HG02885 (cell line): ENCODE results near the gene PAQR9.

Experiments used
- ATAC-seq: cut with Tn5 transposase; IDR thresholded peaks from one replicate; pipeline ENCODE4 v1.9.1; 2021; ENCODE audit warnings: mild to moderate bottlenecking; ENCODE audit not compliant: unreplicated experiment, poor library complexity

Gene PAQR9

DNA sequence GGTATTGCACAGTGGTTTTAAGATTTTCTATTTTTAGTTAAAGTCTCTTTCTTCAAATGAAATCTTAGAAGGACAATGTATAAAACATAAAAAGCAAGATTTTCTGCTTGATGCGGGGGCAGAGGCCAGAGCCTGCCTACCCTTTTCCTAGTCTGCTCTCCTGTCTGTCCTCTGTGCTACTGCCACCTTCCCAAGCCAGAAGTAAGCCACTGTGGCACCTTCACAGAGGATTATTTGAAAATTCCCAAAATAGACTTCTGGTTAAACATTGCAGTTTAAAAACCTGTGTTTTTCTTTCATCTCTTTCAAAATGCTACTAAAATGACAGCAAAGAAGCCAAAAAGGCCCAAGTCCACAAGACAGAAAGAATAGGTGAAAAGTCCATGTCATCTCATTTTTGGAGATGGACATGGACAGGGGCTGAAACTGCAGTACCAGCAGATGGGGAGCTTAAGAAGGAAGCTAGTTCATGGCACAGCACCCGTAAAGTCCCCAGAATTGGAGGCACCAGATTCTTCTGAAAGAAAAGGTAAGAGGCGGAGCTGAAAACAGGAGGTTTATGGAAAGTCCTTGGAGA, 37.0 kb downstream of the PAQR9 start:
- ATAC-seq = no peak

DNA sequence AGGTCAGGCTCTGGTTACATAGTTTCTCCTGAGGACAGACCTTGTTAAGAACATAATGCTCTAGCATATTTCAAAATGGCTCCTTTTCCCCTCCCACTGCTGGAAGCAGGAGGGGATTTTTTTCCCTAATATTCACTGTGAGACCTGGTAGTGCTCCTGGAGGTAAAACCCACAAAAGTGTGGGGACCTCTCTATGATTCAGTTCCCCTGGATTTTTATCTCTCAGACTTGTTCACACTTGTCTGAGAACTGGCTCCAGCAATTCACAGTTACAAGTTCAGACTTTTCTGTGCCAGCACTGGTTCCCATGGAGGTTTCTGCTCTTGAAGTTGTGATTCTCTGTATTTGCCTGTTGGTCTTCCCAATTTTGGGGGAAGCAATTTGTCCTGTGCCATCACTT, 38.3 kb downstream of the PAQR9 start:
- ATAC-seq = no peak

DNA sequence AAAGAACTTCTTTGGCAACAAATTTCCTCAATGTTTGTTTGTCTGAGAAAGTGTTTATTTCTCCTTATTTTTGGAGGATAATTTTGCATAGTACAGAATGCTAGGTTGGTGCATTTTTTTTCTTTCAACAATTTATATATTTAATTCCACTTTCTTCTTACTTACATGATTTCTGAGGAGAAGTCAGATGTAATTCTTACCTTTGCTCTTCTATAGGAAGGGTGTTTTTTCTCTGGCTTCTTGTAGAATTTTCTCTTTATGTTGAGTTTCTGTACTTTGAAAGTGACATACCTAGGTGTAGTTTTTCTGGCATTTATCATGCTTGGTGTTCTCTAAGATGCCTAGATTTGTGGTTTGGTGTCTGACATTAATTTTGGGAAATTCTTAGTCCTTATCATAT, 39.8 kb downstream of the PAQR9 start:
- no peak for ATAC-seq

DNA sequence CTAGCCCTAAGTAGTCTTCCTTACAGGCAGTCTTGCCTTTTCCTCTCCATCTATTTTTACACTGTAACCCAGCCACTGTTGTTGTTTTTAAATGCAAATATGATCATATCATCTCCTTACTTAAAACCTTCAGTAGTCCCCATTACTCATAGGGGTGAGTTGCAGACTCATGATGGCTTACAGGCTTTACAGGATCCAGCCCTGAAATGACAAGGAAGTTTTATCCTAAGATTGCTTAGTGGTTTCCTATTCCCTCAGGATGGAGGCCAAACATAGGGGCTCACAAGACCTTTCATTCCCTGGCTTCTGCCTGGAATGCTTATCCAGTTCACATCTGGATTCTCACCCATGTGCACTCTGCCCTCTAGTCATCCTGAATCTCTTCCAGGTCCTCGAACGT, 46.9 kb downstream of the PAQR9 start:
- no peak for ATAC-seq

DNA sequence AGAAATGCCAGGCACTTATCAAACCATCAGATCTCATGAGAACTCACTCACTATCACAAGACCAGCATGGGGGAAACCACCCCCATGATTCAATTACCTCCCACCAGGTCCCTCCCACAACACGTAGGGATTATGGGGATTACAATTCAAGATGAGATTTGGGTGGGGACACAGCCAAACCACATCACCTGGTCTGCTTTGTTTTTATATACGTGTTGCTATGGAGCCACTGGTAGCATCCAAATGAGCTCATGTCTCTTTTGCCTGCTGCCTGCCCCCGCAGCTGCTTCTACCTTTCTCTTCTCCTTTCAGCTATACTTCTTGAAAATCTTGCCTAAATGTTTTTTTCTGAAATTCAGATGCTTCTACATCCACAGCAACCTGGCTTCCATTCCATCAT, 47.8 kb downstream of the PAQR9 start:
- no peak for ATAC-seq

DNA sequence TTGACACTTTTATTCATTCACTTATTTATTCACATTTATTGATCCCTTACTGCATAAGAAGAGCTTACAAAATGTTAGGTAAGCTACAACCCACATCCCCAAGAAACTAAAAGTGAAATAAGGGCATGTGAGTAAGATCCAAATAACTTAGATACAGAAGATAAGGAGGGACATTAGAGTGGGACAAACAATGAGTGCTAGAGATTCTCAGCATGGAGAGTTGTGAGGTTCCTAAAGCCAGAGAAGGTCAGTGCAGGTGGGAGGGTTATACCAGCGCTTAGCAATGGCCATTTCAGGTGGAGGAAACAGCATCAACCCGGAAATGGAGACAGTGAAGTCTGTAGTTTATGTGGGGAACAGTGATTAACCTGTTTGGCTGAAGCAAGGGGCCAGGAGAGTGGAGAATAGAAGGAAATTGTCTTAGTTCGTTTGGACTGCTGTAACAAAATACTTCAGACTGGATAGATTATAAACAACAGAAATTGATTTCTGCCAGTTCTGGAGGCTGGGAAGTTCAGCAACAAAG, 49.1 kb downstream of the PAQR9 start:
- no peak for ATAC-seq

DNA sequence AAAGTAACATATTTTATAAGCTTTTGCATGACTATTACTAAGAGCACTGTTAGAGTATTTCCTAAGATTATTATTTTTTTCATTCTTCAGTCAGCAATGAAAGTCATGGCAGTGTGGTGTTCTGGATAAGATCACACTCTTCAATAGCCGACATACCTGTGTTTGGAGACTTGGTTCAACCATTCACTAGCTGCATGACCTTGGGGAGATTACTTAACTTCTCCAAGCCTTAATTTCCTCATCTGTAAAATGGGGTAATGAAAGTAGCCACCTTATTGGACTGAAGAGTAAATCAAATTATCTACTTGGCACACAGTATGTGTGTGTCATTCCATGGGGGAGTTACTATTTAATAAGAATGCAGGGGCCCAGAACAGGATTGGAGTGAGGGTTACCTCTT, 50.0 kb downstream of the PAQR9 start:
- no peak for ATAC-seq

DNA sequence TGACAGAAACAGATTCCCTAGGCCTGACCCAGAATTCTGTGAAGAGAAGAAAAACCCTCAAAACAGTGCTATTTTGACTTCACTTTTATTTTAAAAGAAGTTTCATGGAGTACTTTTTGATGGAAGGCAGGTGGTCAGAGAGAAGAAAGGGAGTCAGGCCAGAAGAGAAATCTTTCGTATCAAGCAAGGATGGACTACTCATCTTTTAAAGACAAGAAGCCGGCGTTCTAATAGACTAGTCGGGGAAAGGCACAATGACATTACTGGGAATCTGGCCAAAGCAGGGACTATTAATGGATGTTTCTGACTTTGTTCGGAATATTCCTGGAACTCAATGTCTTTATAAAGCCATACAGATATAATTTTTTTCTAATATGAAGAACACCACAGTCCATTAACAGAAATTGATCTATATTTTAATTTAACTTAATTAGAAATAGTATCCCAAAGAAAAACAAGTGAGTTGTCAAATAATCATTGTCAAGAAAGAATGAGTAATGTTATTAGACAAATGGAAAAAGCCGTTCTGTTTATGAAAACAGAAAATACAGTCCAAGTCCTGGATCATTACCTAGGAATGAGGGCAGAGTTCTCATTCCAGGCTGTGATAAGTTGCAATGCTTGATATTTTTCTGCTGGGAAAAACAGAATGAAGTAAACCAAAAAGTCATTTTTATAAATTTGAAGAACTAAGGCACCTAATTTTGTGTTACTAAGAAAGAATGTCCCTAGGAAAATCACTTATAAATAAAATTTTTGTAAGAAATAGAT, 50.9 kb downstream of the PAQR9 start:
- ATAC-seq = no peak
